ENCODE measurements around the gene GPSM1. TPM values are rescaled to one million over a fixed set of nuclear protein-coding genes. Genes with fewer than 3 reads are reported as not detected.

GPSM1 gene, protein sequence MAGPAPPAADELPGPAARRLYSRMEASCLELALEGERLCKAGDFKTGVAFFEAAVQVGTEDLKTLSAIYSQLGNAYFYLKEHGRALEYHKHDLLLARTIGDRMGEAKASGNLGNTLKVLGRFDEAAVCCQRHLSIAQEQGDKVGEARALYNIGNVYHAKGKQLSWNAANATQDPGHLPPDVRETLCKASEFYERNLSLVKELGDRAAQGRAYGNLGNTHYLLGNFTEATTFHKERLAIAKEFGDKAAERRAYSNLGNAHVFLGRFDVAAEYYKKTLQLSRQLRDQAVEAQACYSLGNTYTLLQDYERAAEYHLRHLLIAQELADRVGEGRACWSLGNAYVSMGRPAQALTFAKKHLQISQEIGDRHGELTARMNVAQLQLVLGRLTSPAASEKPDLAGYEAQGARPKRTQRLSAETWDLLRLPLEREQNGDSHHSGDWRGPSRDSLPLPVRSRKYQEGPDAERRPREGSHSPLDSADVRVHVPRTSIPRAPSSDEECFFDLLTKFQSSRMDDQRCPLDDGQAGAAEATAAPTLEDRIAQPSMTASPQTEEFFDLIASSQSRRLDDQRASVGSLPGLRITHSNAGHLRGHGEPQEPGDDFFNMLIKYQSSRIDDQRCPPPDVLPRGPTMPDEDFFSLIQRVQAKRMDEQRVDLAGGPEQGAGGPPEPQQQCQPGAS
- total RNA-seq (1 to 10 TPM; 2.1 to 2.9 TPM), polyA plus RNA-seq (1 to 10 TPM in 1 of 2 donors, under 1 TPM in 1; 0.11 to 1.1 TPM)

DNA sequence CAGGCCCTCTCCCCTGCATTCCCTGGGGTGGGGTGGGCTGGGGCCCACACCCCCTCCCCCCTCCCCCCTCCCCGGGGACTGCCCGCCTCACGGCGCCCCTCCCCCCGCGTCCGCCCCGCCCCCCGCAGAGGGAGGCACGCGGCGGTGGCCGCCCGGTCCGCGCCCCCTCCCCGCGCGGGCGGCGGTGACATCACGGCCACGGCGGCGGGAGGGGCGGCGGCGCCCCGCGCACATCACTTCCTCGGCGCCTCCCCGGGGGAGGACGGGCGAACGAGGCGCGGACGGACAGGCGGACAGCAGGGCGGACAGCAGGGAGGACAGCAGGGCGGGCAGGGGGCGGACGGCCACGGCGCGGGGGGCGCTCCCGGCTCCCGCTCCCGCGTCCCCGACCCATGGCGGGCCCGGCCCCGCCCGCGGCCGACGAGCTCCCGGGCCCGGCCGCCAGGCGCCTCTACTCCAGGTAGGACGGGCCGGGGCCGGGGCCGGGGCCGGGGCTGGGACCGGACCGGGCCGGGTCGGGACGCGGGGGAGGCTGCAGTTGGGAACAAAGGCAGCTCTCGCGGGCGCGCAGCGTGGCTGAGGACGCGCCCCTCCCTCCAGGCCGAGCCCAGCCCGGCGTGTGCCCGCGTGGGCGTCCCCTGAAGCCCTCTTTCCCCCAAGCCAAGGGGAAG lies at the start of gene GPSM1:
TSS of gene GPSM1 (plus strand) at position 236 of the 671 bp plus-strand sequence. CDS start at position 393, 157 bp downstream.
- DNase-seq (ENCODE audit: low spot score): no peak
- peak within 1 kb of the TSS; percentile 50 to 72 for H3K27ac ChIP-seq (ENCODE audit: low read depth in 1 of 2, low read length in 2 of 2)
- peak within 1 kb of the TSS in 1 of 3 donors; percentile 54 for H3K4me3 ChIP-seq (ENCODE audit: low read depth in 1 of 3, low read length in 3 of 3)
- TF ChIP-seq, protein P1, sequence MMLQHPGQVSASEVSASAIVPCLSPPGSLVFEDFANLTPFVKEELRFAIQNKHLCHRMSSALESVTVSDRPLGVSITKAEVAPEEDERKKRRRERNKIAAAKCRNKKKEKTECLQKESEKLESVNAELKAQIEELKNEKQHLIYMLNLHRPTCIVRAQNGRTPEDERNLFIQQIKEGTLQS (IDR thresholded peaks at IDR 0.05): no peak
- TF ChIP-seq, protein P2, sequence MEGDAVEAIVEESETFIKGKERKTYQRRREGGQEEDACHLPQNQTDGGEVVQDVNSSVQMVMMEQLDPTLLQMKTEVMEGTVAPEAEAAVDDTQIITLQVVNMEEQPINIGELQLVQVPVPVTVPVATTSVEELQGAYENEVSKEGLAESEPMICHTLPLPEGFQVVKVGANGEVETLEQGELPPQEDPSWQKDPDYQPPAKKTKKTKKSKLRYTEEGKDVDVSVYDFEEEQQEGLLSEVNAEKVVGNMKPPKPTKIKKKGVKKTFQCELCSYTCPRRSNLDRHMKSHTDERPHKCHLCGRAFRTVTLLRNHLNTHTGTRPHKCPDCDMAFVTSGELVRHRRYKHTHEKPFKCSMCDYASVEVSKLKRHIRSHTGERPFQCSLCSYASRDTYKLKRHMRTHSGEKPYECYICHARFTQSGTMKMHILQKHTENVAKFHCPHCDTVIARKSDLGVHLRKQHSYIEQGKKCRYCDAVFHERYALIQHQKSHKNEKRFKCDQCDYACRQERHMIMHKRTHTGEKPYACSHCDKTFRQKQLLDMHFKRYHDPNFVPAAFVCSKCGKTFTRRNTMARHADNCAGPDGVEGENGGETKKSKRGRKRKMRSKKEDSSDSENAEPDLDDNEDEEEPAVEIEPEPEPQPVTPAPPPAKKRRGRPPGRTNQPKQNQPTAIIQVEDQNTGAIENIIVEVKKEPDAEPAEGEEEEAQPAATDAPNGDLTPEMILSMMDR (IDR thresholded peaks at IDR 0.05; ENCODE audit: low read depth, low read length, missing input control): no peak
- no peak for TF ChIP-seq HNF4G (IDR thresholded peaks at IDR 0.05)
- TF ChIP-seq RAD21 (IDR thresholded peaks at IDR 0.05): no peak
- TF ChIP-seq YY1 (IDR thresholded peaks at IDR 0.05): no peak
- TF ChIP-seq TAF1 (conservative IDR thresholded peaks at IDR 0.05): no peak
- H3K4me1 ChIP-seq (ENCODE audit: control insufficient read depth in 4 of 4, insufficient read depth in 4 of 4, low read length in 3 of 4): peaks cover 0 to 12% (median under 1%) of the 10 kb centered on the region in 4 donors
- no peaks in the 10 kb centered on the region for H3K36me3 ChIP-seq (ENCODE audit: control insufficient read depth in 4 of 4, insufficient read depth in 3 of 4, low read depth in 1 of 4, low read length in 3 of 4)
- H3K27me3 ChIP-seq (ENCODE audit: control insufficient read depth in 4 of 4, insufficient read depth in 4 of 4, low read length in 3 of 4): no peaks in the 10 kb centered on the region
- H3K9ac ChIP-seq (ENCODE audit: low read depth in 1 of 2, low read length in 2 of 2): no peak within 1 kb of the TSS
- WGBS: 4% methylated on average over 83 of the region's 88 CpGs
- no peaks in the 10 kb centered on the region for H3K9me3 ChIP-seq (ENCODE audit: control insufficient read depth in 4 of 4, low read length in 3 of 4)

GRCh38 chr9:136277746-136278145 lies 49.6 kb upstream of the GPSM1 start:
- Histone ChIP-seq H3K27ac (ENCODE audit: low read depth in 1 of 2, low read length in 2 of 2) (no peak overlapping the region), H3K36me3 (ENCODE audit: control insufficient read depth in 4 of 4, insufficient read depth in 3 of 4, low read depth in 1 of 4, low read length in 3 of 4) (no peaks in the 10 kb centered on the region), H3K9me3 (ENCODE audit: control insufficient read depth in 4 of 4, low read length in 3 of 4) (no peaks in the 10 kb centered on the region), H3K9ac (ENCODE audit: low read depth in 1 of 2, low read length in 2 of 2) (no peak overlapping the region), H3K27me3 (ENCODE audit: control insufficient read depth in 4 of 4, insufficient read depth in 4 of 4, low read length in 3 of 4) (peaks cover 0 to 2% (median 0%) of the 10 kb centered on the region in 4 donors), H3K4me3 (ENCODE audit: low read depth in 1 of 3, low read length in 3 of 3) (no peak overlapping the region), H3K4me1 (ENCODE audit: control insufficient read depth in 4 of 4, insufficient read depth in 4 of 4, low read length in 3 of 4) (no peaks in the 10 kb centered on the region)
- TF ChIP-seq NR2F2 (IDR thresholded peaks at IDR 0.05) (no peak), ZBTB33 (IDR thresholded peaks at IDR 0.05) (no peak), SP1 (IDR thresholded peaks at IDR 0.05) (no peak), HNF4G (IDR thresholded peaks at IDR 0.05) (no peak), RAD21 (IDR thresholded peaks at IDR 0.05) (no peak), TAF1 (conservative IDR thresholded peaks at IDR 0.05) (no peak), FOXA2 (IDR thresholded peaks at IDR 0.05) (no peak), RXRA (IDR thresholded peaks at IDR 0.05) (no peak), EGR1 (IDR thresholded peaks at IDR 0.05; ENCODE audit: low read depth in 2 of 2) (no peak), JUND (IDR thresholded peaks at IDR 0.05) (no peak), GABPA (IDR thresholded peaks at IDR 0.05 in 1 of 2, conservative IDR thresholded peaks at IDR 0.05 in 1 of 2) (no peak), FOXA1 (IDR thresholded peaks at IDR 0.05) (no peak)
- TF ChIP-seq, protein P3, sequence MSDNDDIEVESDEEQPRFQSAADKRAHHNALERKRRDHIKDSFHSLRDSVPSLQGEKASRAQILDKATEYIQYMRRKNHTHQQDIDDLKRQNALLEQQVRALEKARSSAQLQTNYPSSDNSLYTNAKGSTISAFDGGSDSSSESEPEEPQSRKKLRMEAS (IDR thresholded peaks at IDR 0.05): no peak
- TF ChIP-seq, protein P1 (IDR thresholded peaks at IDR 0.05): no peak
- TF ChIP-seq, protein P2 (IDR thresholded peaks at IDR 0.05; ENCODE audit: low read depth, low read length, missing input control): no peak
- WGBS: 84% methylated on average over 14 of the region's 14 CpGs
- DNase-seq (ENCODE audit: low spot score): no peak

Measured in liver (tissue), 9 donors.